Measurements from ENCODE around the gene CLDN5.

GRCh38 chr22:19540394-19540793, 16.2 kb upstream of the CLDN5 start:
- TF ChIP-seq CTCF (IDR thresholded peaks at IDR 0.05) (no peak), POLR2A (IDR thresholded peaks at IDR 0.05) (no peak)
